Neural cell (in vitro differentiated cells): ENCODE data around the gene NECTIN1. TPM values are rescaled to one million over a fixed set of nuclear protein-coding genes. Genes with fewer than 3 reads are reported as not detected.
A peak's percentile ranks its signal among the peaks of the same experiment; 100 is the strongest.

Experiments used
- H2AFZ ChIP-seq: fragments of 200-600, 300-800 bp; sonication (generic), shearing (Covaris generic); 2 replicates; pipeline ENCODE4 v1.6.0; 2014; ENCODE audit warnings: low read depth, mild to moderate bottlenecking, antibody characterized with exemption, low read length, moderate library complexity
- H3F3A ChIP-seq: fragments of 200-600 bp; shearing (Covaris generic); 2 replicates; pipeline ENCODE4 v1.6.1; 2016; ENCODE audit warnings: mild to moderate bottlenecking, moderate library complexity, mixed read lengths, antibody characterized with exemption, low read length; ENCODE audit not compliant: insufficient read depth, poor library complexity, severe bottlenecking
- H3K27ac ChIP-seq: fragments of 200-600, 300-800 bp; sonication (generic), shearing (Covaris generic); 2 replicates; pipeline ENCODE4 v1.5.1; 2014; ENCODE audit warnings: mild to moderate bottlenecking, low read length, moderate library complexity
- H3K27me3 ChIP-seq: fragments of 300-800, 200-600 bp; sonication (generic), shearing (Covaris generic); 2 replicates; pipeline ENCODE4 v1.6.0; 2014; ENCODE audit warnings: mild to moderate bottlenecking, low read depth, low read length, moderate library complexity; ENCODE audit not compliant: insufficient read depth
- H3K36me3 ChIP-seq: fragments of 300-800, 200-600 bp; sonication (generic), shearing (Covaris generic); 2 replicates; pipeline ENCODE4 v1.5.1; 2014; ENCODE audit warnings: mild to moderate bottlenecking, antibody characterized with exemption, low read length, moderate library complexity; ENCODE audit not compliant: insufficient read depth
- H3K4me2 ChIP-seq: fragments of 300-800, 200-600 bp; sonication (generic), shearing (Covaris generic); 2 replicates; pipeline ENCODE4 v1.6.0; 2014; ENCODE audit warnings: mild to moderate bottlenecking, low read length
- H3K4me3 ChIP-seq: fragments of 300-800, 200-600 bp; sonication (generic), shearing (Covaris generic); 2 replicates; pipeline ENCODE4 v1.5.1; 2014; ENCODE audit warnings: mild to moderate bottlenecking, low read length, moderate library complexity
- H3K79me2 ChIP-seq: fragments of 200-600 bp; shearing (Covaris generic); replicated peaks from 2 replicates; pipeline ENCODE4 v1.6.0; 2014; ENCODE audit warnings: mild to moderate bottlenecking, low read length, moderate library complexity; ENCODE audit not compliant: insufficient read depth
- H3K9ac ChIP-seq: fragments of 300-800, 200-600 bp; sonication (generic), shearing (Covaris generic); 2 replicates; pipeline ENCODE4 v1.6.1; 2016; ENCODE audit warnings: mild to moderate bottlenecking, low read length, mixed read lengths
- H3K9me2 ChIP-seq: fragments of 200-600 bp; shearing (Covaris generic); 2 replicates; pipeline ENCODE4 v1.6.1; 2016; ENCODE audit warnings: mild to moderate bottlenecking, low read length, mixed read lengths; ENCODE audit not compliant: insufficient read depth
- H3K9me3 ChIP-seq: fragments of 200-600, 300-800 bp; sonication (generic), shearing (Covaris generic); 2 replicates; pipeline ENCODE4 v1.6.1; 2016; ENCODE audit warnings: mild to moderate bottlenecking, mixed run types, low read length, moderate library complexity, mixed read lengths
- H4K20me1 ChIP-seq: fragments of 200-600 bp; shearing (Covaris generic); 2 replicates; pipeline ENCODE4 v1.6.1; 2016; ENCODE audit warnings: mild to moderate bottlenecking, mixed run types; ENCODE audit not compliant: insufficient read depth
- CTCF ChIP-seq: fragments of 450-650 bp; IDR thresholded peaks from 2 replicates; pipeline ENCODE4 v1.5.1; 2014; ENCODE audit warnings: antibody characterized with exemption, mild to moderate bottlenecking, moderate library complexity; ENCODE audit not compliant: poor library complexity, severe bottlenecking
- EP300 ChIP-seq: fragments of 450-650 bp; conservative IDR thresholded peaks from 2 replicates; pipeline ENCODE4 v1.6.1; 2014; ENCODE audit warnings: antibody characterized with exemption, mild to moderate bottlenecking, moderate library complexity; ENCODE audit not compliant: poor library complexity, severe bottlenecking
- EZH2 ChIP-seq: fragments of 200-600, 300-800 bp; shearing (Covaris generic), sonication (generic); IDR thresholded peaks from 2 replicates; pipeline ENCODE4 v1.6.1; 2014; ENCODE audit warnings: antibody characterized with exemption, low read length, borderline replicate concordance, mild to moderate bottlenecking; ENCODE audit not compliant: insufficient read depth, poor library complexity, severe bottlenecking
- MXI1 ChIP-seq: fragments of 450-650 bp; conservative IDR thresholded peaks from 2 replicates; pipeline ENCODE4 v1.6.1; 2014; ENCODE audit warnings: antibody characterized with exemption, mild to moderate bottlenecking; ENCODE audit not compliant: poor library complexity, severe bottlenecking
- POLR2AphosphoS5 ChIP-seq: IDR thresholded peaks from 2 replicates; pipeline ENCODE4 v1.6.1; 2012
- RAD21 ChIP-seq: fragments of 450-650 bp; conservative IDR thresholded peaks from 2 replicates; pipeline ENCODE4 v1.6.1; 2014; ENCODE audit warnings: antibody characterized with exemption, mild to moderate bottlenecking, moderate library complexity
- REST ChIP-seq: IDR thresholded peaks from 2 replicates; pipeline ENCODE4 v1.6.1; 2012; ENCODE audit warnings: borderline replicate concordance
- SMC3 ChIP-seq: fragments of 450-650 bp; conservative IDR thresholded peaks from 2 replicates; pipeline ENCODE4 v1.6.1; 2014; ENCODE audit warnings: antibody characterized with exemption, mild to moderate bottlenecking, moderate library complexity; ENCODE audit not compliant: poor library complexity
- TAF1 ChIP-seq: IDR thresholded peaks from 2 replicates; pipeline ENCODE4 v1.6.1; 2012; ENCODE audit warnings: low read depth
- polyA plus RNA-seq: library from polyadenylated mRNA; depleted of rRNA; stranded (reverse); fragments of >200 nt; gene quantifications from 2 replicates; pipeline ENCODE4 v1.2.3, GENCODE V29; 2014

The NECTIN1 gene
- polyA plus RNA-seq, 1 donor from 2014 or later = 5.6 TPM

- Histone ChIP-seq H3K79me2 (peaks cover 13% of the 10 kb centered on the region), H2AFZ (no peak overlapping the region), H3K36me3 (no peaks in the 10 kb centered on the region), H3K4me2 (no peak overlapping the region), H3K4me3 (no peak overlapping the region), H3F3A (no peaks in the 10 kb centered on the region), H3K9me2 (no peaks in the 10 kb centered on the region), H3K27me3 (no peaks in the 10 kb centered on the region), H3K9ac (no peak overlapping the region), H3K27ac (no peak overlapping the region), H4K20me1 (no peaks in the 10 kb centered on the region), H3K9me3 (no peaks in the 10 kb centered on the region)
- TF ChIP-seq TAF1 (no peak), REST (no peak), POLR2AphosphoS5 (no peak), EP300 (no peak), SMC3 (no peak)
These were observed 17.5 kb downstream of the NECTIN1 start for GRCh38 chr11:119711476-119711875.

GRCh38 chr11:119710417-119710816 is 18.6 kb downstream of the NECTIN1 start:
- no peaks in the 10 kb centered on the region for H3K36me3 ChIP-seq
- no peak for TF ChIP-seq TAF1
- no peak for TF ChIP-seq EZH2
- TF ChIP-seq POLR2AphosphoS5 = no peak
- TF ChIP-seq CTCF = no peak
- TF ChIP-seq SMC3 = no peak
- TF ChIP-seq REST = no peak
- TF ChIP-seq EP300 = no peak
- TF ChIP-seq MXI1 = no peak
- no peak for TF ChIP-seq RAD21
- peaks cover 17% of the 10 kb centered on the region for H3K79me2 ChIP-seq
- H4K20me1 ChIP-seq = no peaks in the 10 kb centered on the region
- H3K27ac ChIP-seq = peak overlapping the region; percentile 70
- no peaks in the 10 kb centered on the region for H3K9me2 ChIP-seq
- peak overlapping the region; percentile 58 for H3K4me2 ChIP-seq
- no peaks in the 10 kb centered on the region for H3K27me3 ChIP-seq
- H2AFZ ChIP-seq = no peak overlapping the region
- H3F3A ChIP-seq = no peaks in the 10 kb centered on the region
- no peaks in the 10 kb centered on the region for H3K9me3 ChIP-seq
- H3K4me3 ChIP-seq = peak overlapping the region; percentile 55
- H3K9ac ChIP-seq = peak overlapping the region; percentile 61
